Coronary artery (tissue), 2 donors: ENCODE data around the gene EDN3.

Source experiments
- DNase-seq: peaks from one replicate; pipeline ENCODE4 v3.0.0-alpha.2; 2017; ENCODE audit warnings: low spot score
- H3K27ac ChIP-seq, 2 donors: fragments of 200-600 bp; sonication (generic); one replicate each; pipeline ENCODE4 v1.5.1; 2016 to 2019
- H3K4me3 ChIP-seq: fragments of 200-600 bp; sonication (generic); 2 replicates; pipeline ENCODE4 v1.5.1; 2016; ENCODE audit warnings: mild to moderate bottlenecking, moderate library complexity
- CTCF ChIP-seq: fragments of 200-600 bp; sonication (generic); IDR thresholded peaks from one replicate; pipeline ENCODE4 v1.5.1; 2019; ENCODE audit warnings: antibody characterized with exemption

EDN3 gene

GRCh38 chr20:59307270-59307669, 6.9 kb downstream of the EDN3 start:
- Histone ChIP-seq H3K27ac (no peak overlapping the region), H3K4me3 (no peak overlapping the region)
- TF ChIP-seq CTCF = no peak
- no peak for DNase-seq

- no peak for DNase-seq
- TF ChIP-seq CTCF = no peak
- no peak overlapping the region for H3K27ac ChIP-seq
- no peak overlapping the region for H3K4me3 ChIP-seq
Observed at GRCh38 chr20:59308493-59309201, 8.2 kb downstream of the EDN3 start.

DNA sequence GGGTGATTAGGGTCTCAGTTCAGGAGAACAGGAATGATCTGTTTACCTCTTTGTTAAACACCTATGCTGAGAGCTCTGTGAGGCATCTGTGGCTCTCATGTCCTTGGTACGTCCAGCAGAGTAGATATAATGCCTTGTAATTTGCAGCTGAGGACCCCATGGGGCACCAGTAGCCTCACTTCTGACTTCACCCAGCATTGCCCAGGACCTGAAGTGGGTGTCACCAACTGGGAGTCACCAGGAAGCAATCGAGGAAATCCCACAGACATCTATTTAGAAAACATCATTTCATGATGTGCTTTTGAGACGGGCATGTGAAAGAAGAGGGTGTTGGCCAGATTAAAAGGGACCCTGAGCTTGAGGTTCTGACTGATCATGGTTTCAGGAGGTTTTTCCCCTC, 8.8 kb downstream of the EDN3 start:
- H3K27ac ChIP-seq = no peak overlapping the region
- DNase-seq = no peak
- no peak for TF ChIP-seq CTCF
- H3K4me3 ChIP-seq = no peak overlapping the region

GRCh38 chr20:59314997-59315396, 14.6 kb downstream of the EDN3 start:
- no peak for DNase-seq
- Histone ChIP-seq H3K4me3 (no peak overlapping the region), H3K27ac (no peak overlapping the region)
- TF ChIP-seq CTCF = no peak

DNA sequence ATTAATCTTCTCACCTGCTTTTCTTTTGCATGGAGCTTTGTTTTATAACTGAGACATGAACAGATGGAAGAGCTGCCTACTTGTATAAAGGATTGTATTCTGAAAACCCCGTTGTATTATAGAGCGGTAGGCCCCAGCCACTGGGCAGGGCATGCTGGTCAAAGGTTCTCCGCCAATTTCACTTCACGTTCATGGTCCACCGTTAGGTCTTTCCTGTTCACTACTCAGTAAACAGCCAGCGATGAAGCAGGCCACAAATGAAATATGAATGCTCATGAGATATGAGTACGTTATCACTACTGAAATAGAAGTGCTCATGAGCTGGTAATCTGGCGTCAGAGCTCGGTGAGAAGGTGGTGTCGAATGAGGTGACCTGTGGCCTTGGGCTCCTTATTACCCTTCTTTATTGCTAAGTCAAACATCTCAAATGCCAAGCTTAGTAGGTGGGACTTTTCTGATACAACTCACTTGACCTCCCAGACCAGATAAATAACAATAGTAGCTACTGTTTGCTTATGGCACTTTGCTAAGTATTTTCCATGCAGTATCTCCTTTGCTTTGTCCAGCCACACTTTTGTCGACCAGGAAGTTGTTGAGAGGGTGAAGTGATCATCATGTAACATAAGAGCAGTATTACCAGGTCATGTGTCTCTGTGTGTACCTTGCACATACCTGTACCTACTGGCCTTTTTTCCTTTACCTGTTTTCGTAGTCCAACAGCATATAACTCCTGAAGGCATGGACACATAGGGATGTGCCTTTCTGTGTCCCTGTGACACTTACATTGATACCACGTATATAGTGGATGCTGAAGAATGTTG, 16.7 kb downstream of the EDN3 start:
- no peak for DNase-seq

GRCh38 chr20:59318201-59318790, 17.9 kb downstream of the EDN3 start:
- no peak for TF ChIP-seq CTCF
- DNase-seq = no peak
- H3K27ac ChIP-seq = no peak overlapping the region
- H3K4me3 ChIP-seq = no peak overlapping the region

More for the DNA sequence above, 16.7 kb downstream of the EDN3 start:
- TF ChIP-seq CTCF = no peak
- no peak overlapping the region for H3K27ac ChIP-seq
- no peak overlapping the region for H3K4me3 ChIP-seq
